Measurements from ENCODE around the gene PPFIA2. TPM values are rescaled to one million over a fixed set of nuclear protein-coding genes. Genes with fewer than 3 reads are reported as not detected.

The PPFIA2 gene
- total RNA-seq, 4 donors from 2014 or later, result 1.7 to 3.9 (median 2.0) TPM

DNA sequence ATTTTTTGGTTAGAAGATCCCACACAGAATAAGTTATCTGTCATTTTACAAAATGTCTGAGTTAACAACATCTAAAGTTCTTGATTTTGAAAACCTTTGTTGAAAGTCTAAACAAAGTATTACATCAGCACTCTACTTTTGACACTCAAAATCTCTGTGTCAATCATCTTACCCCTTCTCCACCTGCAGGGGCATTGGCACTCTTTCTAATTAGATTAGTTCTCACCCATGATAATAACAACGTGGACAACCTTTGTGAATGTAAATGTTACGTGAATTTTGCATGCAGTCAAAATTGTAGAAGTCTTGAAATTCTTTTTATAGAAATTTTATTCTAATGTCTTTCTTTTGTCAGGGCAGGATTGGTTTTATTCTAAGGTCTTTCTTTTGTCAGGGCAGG is 33.5 kb upstream of the PPFIA2 start:
- H3K4me3 ChIP-seq (replicated peaks in 1 of 3), result no peak overlapping the region
- TF ChIP-seq, protein P1, sequence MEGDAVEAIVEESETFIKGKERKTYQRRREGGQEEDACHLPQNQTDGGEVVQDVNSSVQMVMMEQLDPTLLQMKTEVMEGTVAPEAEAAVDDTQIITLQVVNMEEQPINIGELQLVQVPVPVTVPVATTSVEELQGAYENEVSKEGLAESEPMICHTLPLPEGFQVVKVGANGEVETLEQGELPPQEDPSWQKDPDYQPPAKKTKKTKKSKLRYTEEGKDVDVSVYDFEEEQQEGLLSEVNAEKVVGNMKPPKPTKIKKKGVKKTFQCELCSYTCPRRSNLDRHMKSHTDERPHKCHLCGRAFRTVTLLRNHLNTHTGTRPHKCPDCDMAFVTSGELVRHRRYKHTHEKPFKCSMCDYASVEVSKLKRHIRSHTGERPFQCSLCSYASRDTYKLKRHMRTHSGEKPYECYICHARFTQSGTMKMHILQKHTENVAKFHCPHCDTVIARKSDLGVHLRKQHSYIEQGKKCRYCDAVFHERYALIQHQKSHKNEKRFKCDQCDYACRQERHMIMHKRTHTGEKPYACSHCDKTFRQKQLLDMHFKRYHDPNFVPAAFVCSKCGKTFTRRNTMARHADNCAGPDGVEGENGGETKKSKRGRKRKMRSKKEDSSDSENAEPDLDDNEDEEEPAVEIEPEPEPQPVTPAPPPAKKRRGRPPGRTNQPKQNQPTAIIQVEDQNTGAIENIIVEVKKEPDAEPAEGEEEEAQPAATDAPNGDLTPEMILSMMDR (IDR thresholded peaks at IDR 0.05), result no peak
- TF ChIP-seq POLR2A (IDR thresholded peaks at IDR 0.05), result no peak
- H3K36me3 ChIP-seq, result no peaks in the 10 kb centered on the region
- intact Hi-C loops (cut with DNase I), result no loop called here
- 79 to 80% methylated on average over 2 of the region's 2 CpGs for WGBS, 2 donors
- H3K4me1 ChIP-seq, result no peaks in the 10 kb centered on the region
- H3K9me3 ChIP-seq, result no peaks in the 10 kb centered on the region
- no peak overlapping the region for H3K27ac ChIP-seq
- no peaks in the 10 kb centered on the region for H3K27me3 ChIP-seq
- no peak for DNase-seq

DNA sequence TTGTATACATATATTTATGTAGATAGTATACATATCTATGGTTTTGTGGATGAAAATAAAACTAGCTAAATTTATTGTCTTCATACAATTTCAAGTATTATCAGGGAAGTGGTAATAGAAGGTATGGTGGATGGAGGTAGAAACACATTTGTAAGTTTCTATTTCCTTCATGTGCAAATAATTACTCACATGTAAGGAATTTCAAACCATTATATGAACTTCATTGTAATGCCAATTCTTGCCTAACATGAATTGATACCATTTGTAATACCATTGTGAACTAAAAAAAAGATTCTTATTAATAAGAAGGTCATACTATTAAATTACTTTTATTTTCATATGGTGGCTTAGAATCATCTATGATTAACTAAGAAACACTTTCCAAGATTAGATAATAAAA is 20.1 kb upstream of the PPFIA2 start:
- no peak for TF ChIP-seq POLR2A (IDR thresholded peaks at IDR 0.05)
- TF ChIP-seq, protein P1 (IDR thresholded peaks at IDR 0.05), result no peak
- no peak overlapping the region for H3K27ac ChIP-seq
- no peaks in the 10 kb centered on the region for H3K4me1 ChIP-seq
- no peak for DNase-seq
- intact Hi-C loops (cut with DNase I), result no loop called here
- H3K27me3 ChIP-seq, result no peaks in the 10 kb centered on the region
- H3K9me3 ChIP-seq, result no peaks in the 10 kb centered on the region
- no peaks in the 10 kb centered on the region for H3K36me3 ChIP-seq
- H3K4me3 ChIP-seq (replicated peaks in 1 of 3), result no peak overlapping the region

DNA sequence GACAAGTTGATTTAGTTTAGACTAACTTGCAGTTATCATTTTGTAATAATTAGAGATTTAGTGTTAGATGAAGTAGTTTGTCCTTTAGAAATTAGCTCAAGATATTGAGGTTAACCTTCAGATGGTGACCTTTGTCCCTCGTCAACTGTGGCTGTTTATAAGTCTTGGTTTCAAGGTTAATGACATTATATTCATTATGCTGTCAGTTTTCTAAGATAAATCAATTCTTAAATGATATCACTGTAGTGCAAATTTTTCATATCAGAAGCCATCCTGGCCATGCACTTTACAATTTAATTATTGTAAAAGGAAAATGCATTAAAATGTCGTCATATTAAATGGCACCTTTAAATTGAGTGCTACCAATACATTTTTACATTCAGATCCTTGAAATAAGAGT is 19.6 kb upstream of the PPFIA2 start:
- H3K27ac ChIP-seq, result no peak overlapping the region
- TF ChIP-seq POLR2A (IDR thresholded peaks at IDR 0.05), result no peak
- TF ChIP-seq, protein P1 (IDR thresholded peaks at IDR 0.05), result no peak
- WGBS, 2 donors, result 78 to 80% methylated on average over 2 of the region's 2 CpGs
- H3K36me3 ChIP-seq, result no peaks in the 10 kb centered on the region
- H3K4me3 ChIP-seq (replicated peaks in 1 of 3), result no peak overlapping the region
- DNase-seq, result no peak
- intact Hi-C loops (cut with DNase I), result no loop called here
- H3K27me3 ChIP-seq, result no peaks in the 10 kb centered on the region
- H3K4me1 ChIP-seq, result no peaks in the 10 kb centered on the region
- no peaks in the 10 kb centered on the region for H3K9me3 ChIP-seq

DNA sequence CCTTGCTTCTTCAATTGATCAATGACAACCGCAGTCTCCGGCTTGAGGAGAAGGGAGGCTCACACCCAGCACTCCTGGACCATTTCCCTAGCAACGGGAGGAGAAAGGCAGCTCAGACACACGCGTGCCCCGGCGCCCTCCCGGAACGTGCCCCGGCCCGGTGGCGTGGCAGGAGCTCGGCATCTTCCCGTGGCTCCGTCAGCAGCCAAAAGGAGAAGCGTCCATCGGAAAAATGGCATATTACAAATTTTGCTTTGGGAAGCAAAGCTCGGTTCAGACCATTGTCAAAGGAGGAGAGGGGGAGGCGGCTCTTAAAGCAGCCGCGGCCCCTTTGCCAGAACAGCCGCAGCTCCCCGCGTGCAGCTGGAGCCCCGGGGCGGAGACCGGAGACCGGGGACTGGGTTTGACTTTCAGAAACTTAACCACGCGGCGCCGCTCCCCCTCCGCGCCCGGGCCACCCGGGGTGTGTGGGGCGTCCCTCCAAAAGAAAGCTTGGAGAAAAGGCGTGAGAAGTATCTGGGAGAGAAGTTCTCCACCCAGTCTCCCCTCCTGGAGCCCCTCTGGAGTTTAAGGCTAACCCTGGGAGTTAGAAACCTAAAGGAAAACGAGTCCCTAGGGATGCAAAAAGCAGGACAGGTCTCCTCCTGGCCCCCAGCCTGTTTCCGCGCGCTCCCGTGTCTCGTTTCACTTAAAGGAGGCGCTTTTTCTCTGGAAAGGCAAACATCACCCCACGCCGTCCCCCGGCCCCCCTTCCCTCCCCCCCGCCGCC is 545 bp downstream of the PPFIA2 start:
- H3K36me3 ChIP-seq, result no peaks in the 10 kb centered on the region
- 0 to 3% methylated on average over 31 to 38 of the region's 50 CpGs for WGBS, 2 donors
- no peaks in the 10 kb centered on the region for H3K27me3 ChIP-seq

More for the DNA sequence above, 545 bp downstream of the PPFIA2 start:
- intact Hi-C loops (cut with DNase I), result no loop called here
- peak in 1 of 2 donors; percentile 4 for DNase-seq
- Histone ChIP-seq H3K27ac (no peak overlapping the region), H3K9me3 (no peaks in the 10 kb centered on the region), H3K4me3 (replicated peaks in 1 of 3) (peak overlapping the region in 1 of 3 donors; percentile 23), H3K4me1 (peaks cover 0 to 5% of the 10 kb centered on the region in 2 donors)
- no peak for TF ChIP-seq POLR2A (IDR thresholded peaks at IDR 0.05)
- TF ChIP-seq, protein P1 (IDR thresholded peaks at IDR 0.05), result no peak
